NB4 (cell line): ENCODE results near the gene CYP19A1.

Source experiments
- MYC ChIP-seq: IDR thresholded peaks from 2 replicates; pipeline ENCODE4 v1.6.1; 2011; ENCODE audit warnings: low read depth, low read length
- POLR2A ChIP-seq: IDR thresholded peaks from 2 replicates; pipeline ENCODE4 v1.6.1; 2011; ENCODE audit warnings: mild to moderate bottlenecking; ENCODE audit not compliant: insufficient read length; ENCODE audit errors: extremely low read depth
- TF ChIP-seq, protein P1 (sequence below): IDR thresholded peaks from 2 replicates; pipeline ENCODE4 v1.6.1; 2011; ENCODE audit warnings: low read depth, low read length

DNA sequence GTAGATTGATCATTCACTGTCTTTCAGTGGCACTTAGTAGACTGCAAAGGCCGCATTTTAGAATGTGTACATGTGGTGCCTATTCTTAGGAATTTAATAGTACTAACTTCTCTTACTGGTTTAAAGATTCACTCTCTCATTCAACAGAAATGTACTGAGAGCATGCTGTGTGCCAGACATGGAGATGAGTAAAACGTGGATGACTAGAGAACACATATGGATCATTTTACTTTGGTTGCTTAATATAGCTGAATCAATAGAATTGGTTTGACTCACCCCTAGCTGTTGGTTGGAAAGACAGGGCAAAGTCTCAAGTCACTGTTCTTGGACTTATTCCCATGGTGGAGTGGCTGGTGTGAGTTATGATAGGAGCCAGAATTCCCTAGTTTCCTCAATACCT, 134.6 kb downstream of the CYP19A1 start:
- TF ChIP-seq, protein P1, sequence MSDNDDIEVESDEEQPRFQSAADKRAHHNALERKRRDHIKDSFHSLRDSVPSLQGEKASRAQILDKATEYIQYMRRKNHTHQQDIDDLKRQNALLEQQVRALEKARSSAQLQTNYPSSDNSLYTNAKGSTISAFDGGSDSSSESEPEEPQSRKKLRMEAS: no peak
- no peak for TF ChIP-seq MYC
- TF ChIP-seq POLR2A: no peak
